Measurements from ENCODE around the gene CDH6. TPM values are rescaled to one million over a fixed set of nuclear protein-coding genes. Genes with fewer than 3 reads are reported as not detected.

The CDH6 gene
- total and polyA plus RNA-seq, 2 of the 4 experiments (the other 2 are of a cell fraction), result 72.2 to 232 TPM

DNA sequence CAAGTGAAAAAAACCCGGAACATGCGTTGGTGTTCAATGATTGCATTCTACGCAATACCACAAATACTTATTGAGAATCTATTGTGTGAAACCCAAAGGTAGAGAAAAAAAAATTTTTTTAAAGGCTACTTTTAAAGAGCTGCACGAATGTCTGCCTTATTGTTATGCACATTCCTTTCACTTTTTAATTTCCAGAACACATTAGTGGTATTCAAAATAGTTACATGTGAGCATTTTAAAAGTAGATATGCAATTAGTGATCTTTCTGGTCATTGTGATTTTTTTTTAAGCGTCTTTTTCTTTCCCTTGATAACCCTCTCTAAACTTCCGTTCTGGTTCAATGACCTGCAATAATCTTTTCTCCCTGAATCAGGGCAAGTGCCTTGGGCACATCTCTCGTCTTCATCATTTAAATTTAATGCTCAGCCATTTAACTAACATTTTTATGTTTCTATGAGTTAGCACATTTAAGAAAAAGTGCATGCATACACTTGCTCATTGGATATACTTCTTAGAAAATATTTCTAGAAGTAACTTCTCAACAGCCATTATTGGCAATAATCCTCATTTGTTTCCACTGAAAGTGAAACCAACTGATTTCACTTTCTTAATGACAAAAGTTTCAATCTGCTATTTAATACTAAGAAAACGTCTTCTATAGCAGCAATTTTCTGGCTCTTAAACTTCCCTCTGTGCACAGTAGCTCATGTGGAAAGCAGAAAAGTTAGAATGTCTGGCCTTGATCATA is 80.3 kb downstream of the CDH6 start:
- H3K4me3 ChIP-seq (ENCODE audit: insufficient read depth, low read depth, low read length), result 0 out of 2 replicates have a peak overlapping the region, but pooled peaks have one; percentile 26
- peak overlapping the region; percentile 94 for H3K4me2 ChIP-seq (ENCODE audit: low read depth, low read length)
- peaks cover 2% of the 10 kb centered on the region; the same call in 1 of the 2 replicates for H3K4me1 ChIP-seq (ENCODE audit: control insufficient read depth, insufficient read depth, low read length)
- ChIA-PET POLR2A (ENCODE audit: unreplicated experiment) (no interaction called here), CTCF (no interaction called here)
- H3K9me3 ChIP-seq (ENCODE audit: control insufficient read depth, insufficient read depth, low read length), result no peaks in the 10 kb centered on the region
- no peak overlapping the region for H2BK20ac ChIP-seq (ENCODE audit: low read depth, low read length)
- peak overlapping the region; percentile 93 for H4K5ac ChIP-seq (ENCODE audit: low read depth, low read length)
- H2BK5ac ChIP-seq (ENCODE audit: low read depth, low read length, poor library complexity, severe bottlenecking), result peak overlapping the region; percentile 12
- no peak overlapping the region for H2BK120ac ChIP-seq (ENCODE audit: low read depth, low read length)
- peak overlapping the region; percentile 11; the same call in 1 of the 2 replicates for H3K14ac ChIP-seq (replicated peaks; ENCODE audit: low read depth, low read length)
- in situ Hi-C loops (cut with MboI; ENCODE audit: low sequenced_read_pairs) (loop anchor here (25.0 kb wide), 1 partner anchor 1237 kb away; no protein-coding TSS in a partner anchor), dilution Hi-C loops (cut with HindIII; ENCODE audit: low sequenced_read_pairs, unreplicated experiment) (no loop called here), intact Hi-C loops (cut with micrococcal nuclease) (no loop called here)
- no CpG with 5 or more reads among the region's 8 CpGs for WGBS, 2 experiments (ENCODE audit: extremely low coverage in 2 of 2, insufficient read length in 1 of 2)
- no peak overlapping the region for H3K4ac ChIP-seq (ENCODE audit: low read depth, low read length)
- peak overlapping the region; percentile 74; the same call in 1 of the 2 replicates for H3K9ac ChIP-seq (ENCODE audit: low read depth, low read length)
- H3K18ac ChIP-seq (ENCODE audit: low read depth, low read length), result peak overlapping the region; percentile 88; the same call in 1 of the 2 replicates
- no peaks in the 10 kb centered on the region for H3K9me1 ChIP-seq (ENCODE audit: insufficient read depth, low read length)
- no peaks in the 10 kb centered on the region for H4K20me1 ChIP-seq (ENCODE audit: insufficient read depth, low read length)
- no peak overlapping the region for H2AK5ac ChIP-seq (ENCODE audit: low read depth, low read length)
- H3K27ac ChIP-seq (ENCODE audit: insufficient read depth, low read length), result peak overlapping the region; percentile 82; the same call in 1 of the 2 replicates
- no peak overlapping the region for H2BK15ac ChIP-seq (ENCODE audit: low read depth, low read length)
- H4K91ac ChIP-seq (ENCODE audit: insufficient read depth, low read depth, low read length), result no peak overlapping the region
- DNase-seq, result no peak
- no TSS peak for BruUV-seq (replicated peaks)
- peaks cover 3% of the 10 kb centered on the region; the same call in 1 of the 2 replicates for H3K36me3 ChIP-seq (ENCODE audit: control insufficient read depth, insufficient read depth, low read length)
- H4K8ac ChIP-seq (ENCODE audit: low read depth in 2 of 2, low read length in 2 of 2), result peak overlapping the region in 1 of 2 experiments; percentile 54; a peak in 3 of 4 replicates
- H2AK9ac ChIP-seq (replicated peaks; ENCODE audit: low read depth, low read length, poor library complexity), result no peak overlapping the region
- no peak for ATAC-seq (ENCODE audit: low read depth)
- no peak overlapping the region for H3K23ac ChIP-seq (ENCODE audit: low read depth, low read length)
- H3K56ac ChIP-seq (ENCODE audit: extremely low read depth, insufficient read depth, low read length), result no peak overlapping the region
- H2AFZ ChIP-seq (replicated peaks; ENCODE audit: low read length, poor library complexity), result peak overlapping the region; percentile 9
- no peaks in the 10 kb centered on the region for H3K27me3 ChIP-seq (ENCODE audit: control insufficient read depth, insufficient read depth, low read length)
- H3K79me1 ChIP-seq (ENCODE audit: low read depth in 1 of 2, low read length in 2 of 2), result peaks cover 19 to 20% of the 10 kb centered on the region in 2 experiments
- TF ChIP-seq NFE2L2 (IDR thresholded peaks at IDR 0.05; ENCODE audit: low read depth, low read length), result no peak
- TF ChIP-seq MXI1 (IDR thresholded peaks at IDR 0.05; ENCODE audit: borderline replicate concordance, low read depth, low read length), result no peak
- TF ChIP-seq, protein P1, sequence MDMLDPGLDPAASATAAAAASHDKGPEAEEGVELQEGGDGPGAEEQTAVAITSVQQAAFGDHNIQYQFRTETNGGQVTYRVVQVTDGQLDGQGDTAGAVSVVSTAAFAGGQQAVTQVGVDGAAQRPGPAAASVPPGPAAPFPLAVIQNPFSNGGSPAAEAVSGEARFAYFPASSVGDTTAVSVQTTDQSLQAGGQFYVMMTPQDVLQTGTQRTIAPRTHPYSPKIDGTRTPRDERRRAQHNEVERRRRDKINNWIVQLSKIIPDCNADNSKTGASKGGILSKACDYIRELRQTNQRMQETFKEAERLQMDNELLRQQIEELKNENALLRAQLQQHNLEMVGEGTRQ (IDR thresholded peaks at IDR 0.05; ENCODE audit: low read depth, low read length), result no peak
- TF ChIP-seq, protein P2, sequence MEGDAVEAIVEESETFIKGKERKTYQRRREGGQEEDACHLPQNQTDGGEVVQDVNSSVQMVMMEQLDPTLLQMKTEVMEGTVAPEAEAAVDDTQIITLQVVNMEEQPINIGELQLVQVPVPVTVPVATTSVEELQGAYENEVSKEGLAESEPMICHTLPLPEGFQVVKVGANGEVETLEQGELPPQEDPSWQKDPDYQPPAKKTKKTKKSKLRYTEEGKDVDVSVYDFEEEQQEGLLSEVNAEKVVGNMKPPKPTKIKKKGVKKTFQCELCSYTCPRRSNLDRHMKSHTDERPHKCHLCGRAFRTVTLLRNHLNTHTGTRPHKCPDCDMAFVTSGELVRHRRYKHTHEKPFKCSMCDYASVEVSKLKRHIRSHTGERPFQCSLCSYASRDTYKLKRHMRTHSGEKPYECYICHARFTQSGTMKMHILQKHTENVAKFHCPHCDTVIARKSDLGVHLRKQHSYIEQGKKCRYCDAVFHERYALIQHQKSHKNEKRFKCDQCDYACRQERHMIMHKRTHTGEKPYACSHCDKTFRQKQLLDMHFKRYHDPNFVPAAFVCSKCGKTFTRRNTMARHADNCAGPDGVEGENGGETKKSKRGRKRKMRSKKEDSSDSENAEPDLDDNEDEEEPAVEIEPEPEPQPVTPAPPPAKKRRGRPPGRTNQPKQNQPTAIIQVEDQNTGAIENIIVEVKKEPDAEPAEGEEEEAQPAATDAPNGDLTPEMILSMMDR (conservative IDR thresholded peaks at IDR 0.05; ENCODE audit: low read depth, low read length), result no peak
- no peak for TF ChIP-seq FOS (IDR thresholded peaks at IDR 0.05; ENCODE audit: low read depth, low read length)
- TF ChIP-seq CEBPB (IDR thresholded peaks at IDR 0.05; ENCODE audit: low read depth, low read length), result no peak
- TF ChIP-seq BHLHE40 (IDR thresholded peaks at IDR 0.05; ENCODE audit: low read depth, low read length), result no peak
- TF ChIP-seq RAD21 (IDR thresholded peaks at IDR 0.05; ENCODE audit: low read length), result no peak
- no peak for TF ChIP-seq MAZ (IDR thresholded peaks at IDR 0.05; ENCODE audit: borderline replicate concordance, low read depth, low read length)
- no peak for TF ChIP-seq RCOR1 (IDR thresholded peaks at IDR 0.05; ENCODE audit: insufficient replicate concordance, low read length)
- no peak for TF ChIP-seq SMC3 (IDR thresholded peaks at IDR 0.05; ENCODE audit: low read depth, low read length)
- TF ChIP-seq, protein P3, sequence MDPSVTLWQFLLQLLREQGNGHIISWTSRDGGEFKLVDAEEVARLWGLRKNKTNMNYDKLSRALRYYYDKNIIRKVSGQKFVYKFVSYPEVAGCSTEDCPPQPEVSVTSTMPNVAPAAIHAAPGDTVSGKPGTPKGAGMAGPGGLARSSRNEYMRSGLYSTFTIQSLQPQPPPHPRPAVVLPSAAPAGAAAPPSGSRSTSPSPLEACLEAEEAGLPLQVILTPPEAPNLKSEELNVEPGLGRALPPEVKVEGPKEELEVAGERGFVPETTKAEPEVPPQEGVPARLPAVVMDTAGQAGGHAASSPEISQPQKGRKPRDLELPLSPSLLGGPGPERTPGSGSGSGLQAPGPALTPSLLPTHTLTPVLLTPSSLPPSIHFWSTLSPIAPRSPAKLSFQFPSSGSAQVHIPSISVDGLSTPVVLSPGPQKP (IDR thresholded peaks at IDR 0.05; ENCODE audit: borderline replicate concordance, low read depth, low read length), result no peak
- no peak for TF ChIP-seq POLR2A (IDR thresholded peaks at IDR 0.05; ENCODE audit: low read depth, low read length)
- TF ChIP-seq CHD1 (IDR thresholded peaks at IDR 0.05; ENCODE audit: low read depth, low read length), result no peak
- no peak for TF ChIP-seq MAFK (IDR thresholded peaks at IDR 0.05; ENCODE audit: low read depth, low read length)

Data from IMR-90 (cell line).